HG02938 (cell line): Measurements from ENCODE around the gene CEACAM5.
"Not testable (repeated sequence)": the region's sequence is repeated elsewhere in the genome, so short reads cannot be mapped to it uniquely, and the experiment has no call there.

Source experiments
- ATAC-seq: cut with Tn5 transposase; IDR thresholded peaks from one replicate; pipeline ENCODE4 v1.9.1; 2021; ENCODE audit warnings: mild to moderate bottlenecking, moderate library complexity; ENCODE audit not compliant: unreplicated experiment

The CEACAM5 gene

GRCh38 chr19:41700381-41701195 is 7.8 kb upstream of the CEACAM5 start:
- ATAC-seq: no peak

GRCh38 chr19:41701401-41702075 is 6.9 kb upstream of the CEACAM5 start:
- ATAC-seq: no peak

GRCh38 chr19:41702171-41702651 is 6.2 kb upstream of the CEACAM5 start:
- no peak for ATAC-seq

- ATAC-seq: no peak
These were observed 4.7 kb upstream of the CEACAM5 start for GRCh38 chr19:41703602-41704293.

- no peak for ATAC-seq
These were observed 2.8 kb upstream of the CEACAM5 start for GRCh38 chr19:41705393-41706174.

- ATAC-seq: no peak
These were observed 1.5 kb upstream of the CEACAM5 start for GRCh38 chr19:41706741-41707501.

GRCh38 chr19:41707502-41707812 is 969 bp upstream of the CEACAM5 start:
- ATAC-seq: no peak

GRCh38 chr19:41707871-41708371 is 505 bp upstream of the CEACAM5 start:
- no peak for ATAC-seq

- ATAC-seq: not testable (repeated sequence)
These were observed 1.1 kb downstream of the CEACAM5 start for GRCh38 chr19:41709516-41709915.

- ATAC-seq: no peak
These were observed 1.7 kb downstream of the CEACAM5 start for GRCh38 chr19:41709951-41710645.

GRCh38 chr19:41711376-41712261 is 3.2 kb downstream of the CEACAM5 start:
- ATAC-seq: no peak

GRCh38 chr19:41714598-41714997 is 6.2 kb downstream of the CEACAM5 start:
- ATAC-seq: no peak

GRCh38 chr19:41718761-41719160 is 10.3 kb downstream of the CEACAM5 start:
- no peak for ATAC-seq

GRCh38 chr19:41720103-41720502 is 11.7 kb downstream of the CEACAM5 start:
- no peak for ATAC-seq

GRCh38 chr19:41726493-41726892 is 18.1 kb downstream of the CEACAM5 start:
- ATAC-seq: no peak

GRCh38 chr19:41734156-41734555 is 25.7 kb downstream of the CEACAM5 start:
- ATAC-seq: no peak

- no peak for ATAC-seq
These were observed 26.2 kb downstream of the CEACAM5 start for GRCh38 chr19:41734585-41734984.

- no peak for ATAC-seq
These were observed 26.7 kb downstream of the CEACAM5 start for GRCh38 chr19:41735071-41735600.
